Stomach (tissue), 9 donors: ENCODE measurements around the gene SLC35G2. TPM values are rescaled to one million over a fixed set of nuclear protein-coding genes. Genes with fewer than 3 reads are reported as not detected.
"Not testable (repeated sequence)": the region's sequence is repeated elsewhere in the genome, so short reads cannot be mapped to it uniquely, and the experiment has no call there.

Experiments used
- DNase-seq, 2 donors: peaks; one replicate each; pipeline versions ENCODE4 v3.0.0 to v3.0.0-alpha.2; 2013 to 2019
- H3K27ac ChIP-seq, 5 donors: fragments of 200-600 bp in 4 of 5; sonication (generic) in 4 of 5; one replicate each; pipeline ENCODE4 v1.5.1; 2013 to 2019; ENCODE audit warnings: mild to moderate bottlenecking in 1 of 5, moderate library complexity in 1 of 5
- H3K27me3 ChIP-seq, 3 donors: fragments of 200-600 bp; sonication (generic); one replicate each; pipeline ENCODE4 v1.5.1; 2017 to 2019; ENCODE audit warnings: mixed run types in 1 of 3
- H3K36me3 ChIP-seq, 4 donors: fragments of 200-600 bp; sonication (generic); 1 replicate in 3 of 4; 2 replicates in 1 of 4; pipeline ENCODE4 v1.5.1; 2016 to 2019
- H3K4me1 ChIP-seq, 4 donors: fragments of 200-600 bp; sonication (generic); one replicate each; pipeline ENCODE4 v1.5.1; 2016 to 2019
- H3K4me3 ChIP-seq, 4 donors: fragments of 200-600 bp; sonication (generic) in 3 of 4; one replicate each; pipeline ENCODE4 v1.5.1; 2016 to 2019; ENCODE audit warnings: mild to moderate bottlenecking in 1 of 4
- H3K9me3 ChIP-seq, 4 donors: fragments of 200-600 bp; sonication (generic); one replicate each; pipeline ENCODE4 v1.5.1; 2016 to 2019
- CTCF ChIP-seq, 7 experiments: fragments of 450-650 bp in 4 of 7; fragments of 200-600 bp in 3 of 7; sonication (generic) in 3 of 7; IDR thresholded peaks; one replicate each; pipeline ENCODE4 v1.5.1; 2016 to 2019; ENCODE audit warnings: antibody characterized with exemption in 7 of 7, control low read depth in 2 of 7, mild to moderate bottlenecking in 1 of 7
- EP300 ChIP-seq: sonication (generic); formaldehyde crosslinking; IDR thresholded peaks from one replicate; pipeline ENCODE4 v1.6.1; 2017; ENCODE audit warnings: antibody characterized with exemption
- POLR2A ChIP-seq, 4 donors: fragments of 450-650 bp; IDR thresholded peaks; one replicate each; pipeline ENCODE4 v1.6.1; 2016; ENCODE audit warnings: antibody characterized with exemption in 4 of 4, control low read depth in 2 of 4, mild to moderate bottlenecking in 1 of 4, moderate library complexity in 1 of 4
- POLR2AphosphoS5 ChIP-seq, 3 donors: sonication (generic); formaldehyde crosslinking; IDR thresholded peaks; one replicate each; pipeline ENCODE4 v1.6.1; 2016; ENCODE audit warnings: antibody characterized with exemption in 3 of 3
- WGBS, 5 donors: extraction: QIAGEN DNeasy Blood & Tissue Kit in 3 of 5; methylation state at CpG; one replicate each; pipeline versions ENCODE4 v1.1.5 to v1.1.7; 2013 to 2018; 5-methylcytosine and 5-hydroxymethylcytosine counted together
- intact Hi-C: fragments of 100-400 bp; cut with DNase I; formaldehyde crosslinking; loops from one replicate; pipeline ENCODE4 v1.15.1; 2023; ENCODE audit warnings: low total_unique reads
- polyA plus RNA-seq, 3 donors: library from polyadenylated mRNA; stranded (reverse); fragments of 200-250 nt; gene quantifications; one replicate each; pipeline ENCODE4 v1.2.3, GENCODE V29; 2013
- total RNA-seq, 5 donors: library from RNA; depleted of rRNA; stranded (reverse); fragments of >200 nt; gene quantifications; one replicate each; pipeline versions ENCODE4 v1.1.0 to v1.2.3, GENCODE V29; 2014 to 2016
- donor health status: healthy with polysubstance abuse.
- donor health status: Bipolar disorder and iron deficiency.
- donor health status: healthy.

The SLC35G2 gene
- total and polyA plus RNA-seq, 8 donors: 0.45 to 8.3 (median 2.0) TPM; not detected in 1

- H3K27me3 ChIP-seq: no peaks in the 10 kb centered on the region
- no peak for TF ChIP-seq POLR2AphosphoS5 (IDR thresholded peaks at IDR 0.05)
- TF ChIP-seq EP300: no peak
- no peak for TF ChIP-seq POLR2A (IDR thresholded peaks at IDR 0.05)
- no peak for TF ChIP-seq CTCF (IDR thresholded peaks at IDR 0.05)
- H3K27ac ChIP-seq: no peak overlapping the region
- peaks cover 0 to 9% (median 4%) of the 10 kb centered on the region in 4 donors for H3K9me3 ChIP-seq
- H3K36me3 ChIP-seq: peaks cover 0 to 6% (median 0%) of the 10 kb centered on the region in 4 donors
- WGBS, 5 donors: 78 to 89% (median 82%) methylated on average over 2 of the region's 2 CpGs
- intact Hi-C loops: no loop called here
- H3K4me3 ChIP-seq: no peak overlapping the region
- peaks cover 12 to 61% (median 26%) of the 10 kb centered on the region in 4 donors for H3K4me1 ChIP-seq
- DNase-seq: no peak
Observed at GRCh38 chr3:136898954-136899353, 80.0 kb downstream of the SLC35G2 start.

DNA sequence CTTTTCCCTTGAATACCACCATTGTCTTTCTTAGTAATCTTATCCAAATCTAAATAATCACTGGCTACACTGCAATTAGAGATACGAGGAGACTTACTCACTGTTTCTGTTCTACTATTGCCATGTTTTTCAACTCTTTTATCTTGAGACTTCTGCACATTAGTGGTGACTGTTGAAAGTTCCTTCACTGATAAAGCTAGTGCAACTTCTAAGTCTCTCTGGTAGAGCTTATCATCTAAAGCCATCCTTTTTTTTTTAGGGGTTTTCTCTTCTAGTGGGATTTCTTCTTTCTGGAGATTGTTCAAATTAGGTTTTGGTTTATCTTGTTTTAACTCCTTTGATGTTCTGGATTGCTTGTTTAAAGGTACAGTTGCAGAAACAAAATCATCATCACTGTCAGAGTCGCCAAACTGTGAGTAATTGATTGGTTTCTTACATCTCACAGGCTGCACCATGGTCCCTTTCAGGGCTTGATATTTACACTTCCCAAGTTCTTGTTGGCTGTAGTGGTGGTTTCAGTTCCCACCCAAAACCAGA lies 80.8 kb downstream of the SLC35G2 start:
- Histone ChIP-seq H3K9me3 (peaks cover 0 to 16% (median 10%) of the 10 kb centered on the region in 4 donors), H3K27ac (peak overlapping the region in 1 of 5 donors; percentile 18), H3K4me3 (no peak overlapping the region), H3K36me3 (peaks cover 0 to 6% (median 0%) of the 10 kb centered on the region in 4 donors), H3K4me1 (peaks cover 7 to 54% (median 20%) of the 10 kb centered on the region in 4 donors), H3K27me3 (no peaks in the 10 kb centered on the region)
- TF ChIP-seq POLR2AphosphoS5 (IDR thresholded peaks at IDR 0.05) (no peak), POLR2A (IDR thresholded peaks at IDR 0.05) (no peak), CTCF (IDR thresholded peaks at IDR 0.05) (no peak), EP300 (no peak)
- intact Hi-C loops: no loop called here
- WGBS, 5 donors: 45 to 56% (median 52%) methylated on average over 2 of the region's 2 CpGs
- no peak for DNase-seq

DNA sequence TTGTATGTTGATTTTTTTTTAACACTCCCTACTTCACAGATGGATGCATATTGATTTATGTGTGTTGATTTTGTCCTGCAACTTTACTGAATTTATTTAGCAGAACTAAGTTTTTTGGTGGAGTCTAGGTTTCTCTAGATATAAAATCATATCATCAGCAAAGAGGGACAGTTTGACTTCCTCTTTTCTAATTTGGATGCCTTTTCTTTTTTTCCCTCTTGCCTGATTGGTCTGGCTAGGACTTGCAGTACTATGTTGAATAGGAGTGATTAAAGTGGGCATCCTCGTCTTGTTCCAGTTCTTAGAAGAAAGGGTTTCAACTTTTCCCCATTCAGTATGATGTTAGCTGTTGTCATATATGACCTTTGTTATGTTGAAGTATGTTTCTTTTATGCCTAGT lies 81.8 kb downstream of the SLC35G2 start:
- intact Hi-C loops: not testable (repeated sequence)

DNA sequence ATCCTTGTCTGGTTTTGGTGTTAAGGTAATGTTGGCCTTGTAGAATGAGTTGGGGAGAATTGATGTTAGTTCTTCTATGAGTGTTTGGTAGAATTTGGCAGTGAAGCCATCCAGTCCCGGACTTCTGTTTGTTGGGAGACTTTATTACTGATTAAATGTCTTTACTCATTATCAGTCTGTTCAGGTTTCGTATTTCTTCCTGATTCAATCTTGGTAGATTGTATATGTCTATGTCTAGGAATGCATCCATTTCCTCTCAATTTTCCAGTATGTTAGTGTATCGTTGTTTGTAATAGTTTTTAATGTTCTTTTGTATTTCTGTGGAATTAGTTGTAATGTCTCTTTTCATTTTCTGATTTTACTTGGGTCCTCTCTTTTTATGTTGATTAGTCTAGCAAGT lies 82.5 kb downstream of the SLC35G2 start:
- Histone ChIP-seq H3K27ac (no peak overlapping the region), H3K27me3 (no peaks in the 10 kb centered on the region), H3K4me1 (peaks cover 7 to 56% (median 24%) of the 10 kb centered on the region in 4 donors), H3K9me3 (peaks cover 0 to 17% (median 10%) of the 10 kb centered on the region in 4 donors), H3K4me3 (no peak overlapping the region), H3K36me3 (peaks cover 0 to 6% (median 0%) of the 10 kb centered on the region in 4 donors)
- TF ChIP-seq POLR2AphosphoS5 (IDR thresholded peaks at IDR 0.05) (no peak), EP300 (no peak), CTCF (IDR thresholded peaks at IDR 0.05) (no peak), POLR2A (IDR thresholded peaks at IDR 0.05) (no peak)
- 65 to 85% (median 79%) methylated on average over 3 of the region's 3 CpGs for WGBS, 5 donors
- no peak for DNase-seq
- intact Hi-C loops: no loop called here

More for the DNA sequence above, 81.8 kb downstream of the SLC35G2 start:
- peaks cover 0 to 17% (median 10%) of the 10 kb centered on the region in 4 donors for H3K9me3 ChIP-seq
- peaks cover 7 to 54% (median 20%) of the 10 kb centered on the region in 4 donors for H3K4me1 ChIP-seq
- H3K27ac ChIP-seq, DNase-seq, H3K27me3 ChIP-seq, H3K36me3 ChIP-seq, H3K4me3 ChIP-seq: not testable (repeated sequence)
- WGBS, 5 donors: 85 to 100% (median 94%) methylated on average over 1 of the region's 1 CpG

GRCh38 chr3:136902530-136902929 lies 83.6 kb downstream of the SLC35G2 start:
- H3K27me3 ChIP-seq, intact Hi-C loops, H3K27ac ChIP-seq, H3K4me3 ChIP-seq, H3K36me3 ChIP-seq, DNase-seq: not testable (repeated sequence)
- H3K4me1 ChIP-seq: peaks cover 7 to 61% (median 32%) of the 10 kb centered on the region in 4 donors
- H3K9me3 ChIP-seq: peaks cover 0 to 17% (median 10%) of the 10 kb centered on the region in 4 donors
- 76 to 96% (median 80%) methylated on average over 1 of the region's 1 CpG for WGBS, 5 donors
